ENCODE results near the gene GLRX3.

- TF ChIP-seq CTCF (tag by site-specific recombination; IDR thresholded peaks at IDR 0.05) = no peak
- TF ChIP-seq GLI4 (tag by site-specific recombination; IDR thresholded peaks at IDR 0.05) = no peak
- TF ChIP-seq ZNF654 (tag by site-specific recombination; IDR thresholded peaks at IDR 0.05; ENCODE audit: low read depth) = no peak
- no peak for TF ChIP-seq ZNF366 (tag by site-specific recombination; conservative IDR thresholded peaks at IDR 0.05)
- no peak for TF ChIP-seq SETDB1 (IDR thresholded peaks at IDR 0.05; ENCODE audit: insufficient read length, low read length)
- no peak for TF ChIP-seq ZNF518A (tag by site-specific recombination; conservative IDR thresholded peaks at IDR 0.05; ENCODE audit: low read depth)
- TF ChIP-seq ZNF776 (tag by site-specific recombination; IDR thresholded peaks at IDR 0.05; ENCODE audit: borderline replicate concordance) = no peak
- TF ChIP-seq REST (tag by site-specific recombination; IDR thresholded peaks at IDR 0.05) = no peak
- TF ChIP-seq ZNF140 (tag by site-specific recombination; IDR thresholded peaks at IDR 0.05) = no peak
- no peak for TF ChIP-seq TCF7L2 (IDR thresholded peaks at IDR 0.05; ENCODE audit: borderline replicate concordance, low read depth, low read length)
Measured at GRCh38 chr10:130135676-130136225, 440 bp upstream of the GLRX3 start.
